ENCODE results near the gene WNK4. TPM values are rescaled to one million over a fixed set of nuclear protein-coding genes. Genes with fewer than 3 reads are reported as not detected.
"Not testable (repeated sequence)": the region's sequence is repeated elsewhere in the genome, so short reads cannot be mapped to it uniquely, and the experiment has no call there.

WNK4 gene
- total and polyA plus RNA-seq, 11 donors = 1.2 TPM; not detected in 10

DNA sequence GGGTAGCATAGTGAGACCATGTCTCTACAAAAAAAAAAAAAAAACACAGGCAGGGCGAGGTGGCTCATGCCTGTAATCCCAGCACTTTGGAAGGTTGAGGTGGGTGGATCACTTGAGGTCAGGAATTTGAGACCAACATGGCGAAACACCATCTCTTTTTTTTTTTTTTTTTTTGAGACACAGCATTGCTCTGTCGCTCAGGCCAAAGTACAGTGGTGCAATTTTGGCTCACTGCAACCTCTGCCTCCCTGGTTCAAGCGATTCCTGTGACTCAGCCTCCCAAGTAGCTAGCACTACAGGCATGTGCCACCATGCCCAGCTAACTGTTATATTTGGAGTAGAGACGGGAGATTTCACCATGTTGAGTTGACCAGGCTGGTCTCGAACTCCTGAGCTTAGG is 14.3 kb upstream of the WNK4 start:
- Histone ChIP-seq H3K4me1 (peaks cover 0 to 23% (median 4%) of the 10 kb centered on the region in 12 donors), H3K9me3 (no peaks in the 10 kb centered on the region), H3K4me3 (no peak overlapping the region), H3K36me3 (no peaks in the 10 kb centered on the region), H3K27ac (no peak overlapping the region), H3K27me3 (peaks cover 0 to 17% (median 0%) of the 10 kb centered on the region in 9 donors)
- 86 to 93% (median 89%) methylated on average over 6 of the region's 6 CpGs for WGBS, 4 donors
- intact Hi-C loops (cut with DNase I) = loop anchor here in 2 of 10 donors (10.0 kb wide), 3 partner anchors 161 to 191 kb away; partner anchors contain the start of genes PSMC3IP (in 1 of the 2), RETREG3 (in 1 of the 2) and TUBG1 (in 1 of the 2)
- ATAC-seq (no peak), DNase-seq (no peak)
- no peak for TF ChIP-seq POLR2A (IDR thresholded peaks at IDR 0.05)
- TF ChIP-seq, protein P1, sequence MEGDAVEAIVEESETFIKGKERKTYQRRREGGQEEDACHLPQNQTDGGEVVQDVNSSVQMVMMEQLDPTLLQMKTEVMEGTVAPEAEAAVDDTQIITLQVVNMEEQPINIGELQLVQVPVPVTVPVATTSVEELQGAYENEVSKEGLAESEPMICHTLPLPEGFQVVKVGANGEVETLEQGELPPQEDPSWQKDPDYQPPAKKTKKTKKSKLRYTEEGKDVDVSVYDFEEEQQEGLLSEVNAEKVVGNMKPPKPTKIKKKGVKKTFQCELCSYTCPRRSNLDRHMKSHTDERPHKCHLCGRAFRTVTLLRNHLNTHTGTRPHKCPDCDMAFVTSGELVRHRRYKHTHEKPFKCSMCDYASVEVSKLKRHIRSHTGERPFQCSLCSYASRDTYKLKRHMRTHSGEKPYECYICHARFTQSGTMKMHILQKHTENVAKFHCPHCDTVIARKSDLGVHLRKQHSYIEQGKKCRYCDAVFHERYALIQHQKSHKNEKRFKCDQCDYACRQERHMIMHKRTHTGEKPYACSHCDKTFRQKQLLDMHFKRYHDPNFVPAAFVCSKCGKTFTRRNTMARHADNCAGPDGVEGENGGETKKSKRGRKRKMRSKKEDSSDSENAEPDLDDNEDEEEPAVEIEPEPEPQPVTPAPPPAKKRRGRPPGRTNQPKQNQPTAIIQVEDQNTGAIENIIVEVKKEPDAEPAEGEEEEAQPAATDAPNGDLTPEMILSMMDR (IDR thresholded peaks at IDR 0.05) = no peak

DNA sequence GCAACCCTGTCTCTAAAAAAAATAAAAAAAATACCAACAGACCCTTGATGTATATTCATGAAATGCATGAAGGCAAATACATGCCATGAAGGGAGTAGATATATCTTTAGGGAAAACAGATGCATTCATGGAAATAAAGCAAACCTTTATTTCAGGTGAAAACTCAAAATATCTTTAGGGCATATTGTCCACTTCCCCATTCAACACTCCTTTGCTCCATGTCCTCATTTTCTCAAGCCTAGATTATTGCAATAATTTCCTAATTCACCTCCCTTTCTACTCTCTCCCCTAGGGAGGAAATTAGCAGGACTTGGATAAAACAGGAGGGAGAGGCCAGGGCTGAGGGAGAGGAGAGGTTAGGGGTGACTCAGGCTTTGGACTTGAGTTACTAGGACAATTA is 12.9 kb upstream of the WNK4 start:
- Histone ChIP-seq H3K4me1 (peaks cover 0 to 20% (median under 1%) of the 10 kb centered on the region in 12 donors), H3K4me3 (no peak overlapping the region), H3K27me3 (peaks cover 0 to 3% (median 0%) of the 10 kb centered on the region in 9 donors), H3K36me3 (no peaks in the 10 kb centered on the region), H3K9me3 (no peaks in the 10 kb centered on the region), H3K27ac (no peak overlapping the region)
- DNase-seq = no peak
- no peak for ATAC-seq
- intact Hi-C loops (cut with DNase I) = loop anchor here in 2 of 10 donors (10.0 kb wide), 3 partner anchors 163 to 193 kb away; partner anchors contain the start of genes PSMC3IP (in 1 of the 2), RETREG3 (in 1 of the 2) and TUBG1 (in 1 of the 2)
- no peak for TF ChIP-seq POLR2A (IDR thresholded peaks at IDR 0.05)
- TF ChIP-seq, protein P1 (IDR thresholded peaks at IDR 0.05) = no peak

DNA sequence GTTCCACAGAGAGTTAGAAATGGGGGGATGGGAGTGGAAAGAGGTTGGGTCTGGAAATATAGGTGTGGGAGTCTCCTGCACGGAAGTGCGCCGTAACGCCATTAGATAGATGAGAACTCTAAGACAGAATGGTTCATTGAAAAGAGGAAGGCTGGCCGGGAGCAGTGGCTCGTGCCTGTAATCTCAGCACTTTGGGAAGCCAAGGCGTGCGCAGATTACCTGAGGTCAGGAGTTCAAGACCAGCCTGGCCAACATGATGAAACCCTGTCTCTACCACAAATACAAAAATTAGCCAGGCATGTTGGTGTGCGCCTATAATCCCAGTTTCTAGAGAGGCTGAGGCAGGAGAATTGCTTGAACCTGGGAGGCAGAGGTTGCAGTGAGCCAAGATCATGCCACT is 12.4 kb upstream of the WNK4 start:
- WGBS, 4 donors = 53 to 66% (median 62%) methylated on average over 9 of the region's 9 CpGs
- DNase-seq = not testable (repeated sequence)
- intact Hi-C loops (cut with DNase I) = loop anchor here in 2 of 10 donors (10.0 kb wide), 3 partner anchors 163 to 193 kb away; partner anchors contain the start of genes PSMC3IP (in 1 of the 2), RETREG3 (in 1 of the 2) and TUBG1 (in 1 of the 2)

DNA sequence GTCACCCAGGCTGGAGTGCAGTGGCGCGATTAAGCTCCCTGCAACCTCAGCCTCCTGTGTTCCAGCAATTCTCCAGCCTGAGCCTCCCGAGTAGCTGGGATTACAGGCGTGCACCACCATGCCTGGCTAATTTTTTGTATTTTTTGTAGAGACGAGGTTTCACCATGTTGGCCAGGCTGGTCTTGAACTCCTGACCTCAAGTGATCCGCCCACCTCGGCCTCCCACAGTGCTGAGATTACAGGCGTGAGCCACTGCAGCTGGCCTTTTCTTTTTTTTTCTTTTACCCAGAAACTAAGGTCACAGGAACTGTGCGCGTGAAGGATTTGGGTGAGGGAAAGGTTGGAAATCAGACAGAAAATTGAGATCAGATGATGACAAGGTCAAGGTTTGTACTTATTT is 10.4 kb upstream of the WNK4 start:
- ATAC-seq, H3K27ac ChIP-seq, H3K36me3 ChIP-seq, H3K4me3 ChIP-seq, H3K9me3 ChIP-seq, H3K27me3 ChIP-seq, DNase-seq: not testable (repeated sequence)
- peaks cover 0 to 18% (median 11%) of the 10 kb centered on the region in 12 donors for H3K4me1 ChIP-seq
- intact Hi-C loops (cut with DNase I) = loop anchor here in 4 of 10 donors (5.0 to 10.0 kb wide), 5 partner anchors 52 to 195 kb away; partner anchors contain the start of genes BECN1 (in 2 of the 4), PSMC3IP (in 1 of the 4), RETREG3 (in 1 of the 4) and TUBG1 (in 1 of the 4)
- WGBS, 4 donors = 68 to 78% (median 72%) methylated on average over 10 of the region's 10 CpGs

More for the DNA sequence above, 12.4 kb upstream of the WNK4 start:
- H3K36me3 ChIP-seq, ATAC-seq, H3K9me3 ChIP-seq, H3K27me3 ChIP-seq, H3K27ac ChIP-seq, H3K4me3 ChIP-seq: not testable (repeated sequence)
- H3K4me1 ChIP-seq = peaks cover 0 to 19% (median 5%) of the 10 kb centered on the region in 12 donors

DNA sequence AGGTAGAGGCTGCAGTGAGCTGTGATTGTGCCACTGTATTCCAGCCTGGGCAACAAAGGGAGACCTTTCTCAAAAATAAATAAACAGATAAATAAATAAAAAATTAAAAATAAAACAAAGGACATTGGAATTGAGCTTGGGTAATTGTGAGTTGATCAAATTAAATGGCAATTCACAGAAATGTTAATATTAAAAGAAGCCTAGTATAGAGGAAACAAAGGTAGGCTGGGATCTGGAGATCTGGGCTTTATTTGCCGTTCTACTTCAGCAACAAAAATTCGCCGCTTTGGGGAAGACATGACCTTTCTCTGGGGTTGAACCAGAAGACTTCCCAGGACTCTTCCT is 7.5 kb upstream of the WNK4 start:
- no peak for TF ChIP-seq POLR2A (IDR thresholded peaks at IDR 0.05)
- TF ChIP-seq, protein P1 (IDR thresholded peaks at IDR 0.05) = no peak

More for the DNA sequence above, 7.5 kb upstream of the WNK4 start:
- peaks cover 0 to 18% (median 9%) of the 10 kb centered on the region in 12 donors for H3K4me1 ChIP-seq
- no peak for DNase-seq
- intact Hi-C loops (cut with DNase I) = loop anchor here in 2 of 10 donors (5.0 to 10.0 kb wide), 2 partner anchors 49 to 52 kb away; partner anchors contain the start of gene BECN1 (in 2 of the 2)
- ATAC-seq = no peak
- H3K4me3 ChIP-seq = peak overlapping the region; percentile 47 to 94 (median 84)
- WGBS, 4 donors = 3 to 12% (median 7%) methylated on average over 3 of the region's 3 CpGs
- H3K27ac ChIP-seq = peak overlapping the region in 11 of 12 donors; percentile 48 to 86 (median 80)
- peaks cover 0 to 35% (median 28%) of the 10 kb centered on the region in 9 donors for H3K36me3 ChIP-seq
- H3K27me3 ChIP-seq = no peaks in the 10 kb centered on the region
- no peaks in the 10 kb centered on the region for H3K9me3 ChIP-seq

All from heart left ventricle (tissue), 16 donors.